Stomach smooth muscle (tissue), 2 donors: ENCODE results near the gene ZFP3.
A peak's percentile ranks its signal among the peaks of the same experiment; 100 is the strongest.
"Not testable (repeated sequence)": the region's sequence is repeated elsewhere in the genome, so short reads cannot be mapped to it uniquely, and the experiment has no call there.

Source experiments
- H3K27ac ChIP-seq: one replicate; pipeline ENCODE4 v1.7.0; 2013; ENCODE audit warnings: mild to moderate bottlenecking, low read length, inconsistent platforms
- H3K27me3 ChIP-seq, 2 donors: one replicate each; pipeline ENCODE4 v1.7.0; 2013; ENCODE audit warnings: low read length in 2 of 2; ENCODE audit not compliant: insufficient read depth in 2 of 2, control insufficient read depth in 1 of 2
- H3K36me3 ChIP-seq, 2 donors: one replicate each; pipeline ENCODE4 v1.7.0; 2013; ENCODE audit warnings: low read length in 2 of 2; ENCODE audit not compliant: control insufficient read depth in 2 of 2, insufficient read depth in 2 of 2
- H3K4me1 ChIP-seq: one replicate; pipeline ENCODE4 v1.7.0; 2013; ENCODE audit warnings: low read length; ENCODE audit not compliant: control insufficient read depth, insufficient read depth
- H3K4me3 ChIP-seq, 2 donors: one replicate each; pipeline ENCODE4 v1.7.0; 2013; ENCODE audit warnings: low read length in 2 of 2
- H3K9ac ChIP-seq, 2 donors: one replicate each; pipeline ENCODE4 v1.7.0; 2013; ENCODE audit warnings: low read length in 2 of 2, mild to moderate bottlenecking in 1 of 2
- H3K9me3 ChIP-seq, 2 donors: one replicate each; pipeline ENCODE4 v1.7.0; 2013; ENCODE audit warnings: low read length in 2 of 2; ENCODE audit not compliant: control insufficient read depth in 2 of 2
- donor health status: healthy.
- donor health status: Pancreatic carcinoma.

ZFP3 gene

DNA sequence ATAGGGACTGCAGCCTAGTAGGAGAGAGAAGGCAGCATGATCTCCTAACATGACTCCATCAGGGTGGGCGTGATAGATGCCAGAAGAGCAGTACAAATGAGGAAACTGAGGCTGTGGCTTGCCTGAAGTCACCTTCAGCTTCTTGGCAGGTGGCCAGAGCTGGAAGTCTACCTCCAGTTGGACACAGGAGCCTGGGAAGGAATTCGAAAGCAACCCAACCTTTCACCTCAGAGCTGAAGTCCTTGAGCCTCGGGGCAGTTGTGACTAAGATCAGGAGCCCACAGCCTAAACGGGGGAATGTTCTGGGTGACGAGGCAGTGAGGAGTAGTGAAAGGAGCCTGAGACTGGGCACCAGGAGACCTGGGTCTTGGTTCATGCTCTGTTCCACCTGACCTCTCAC is 33.6 kb upstream of the ZFP3 start:
- H3K27me3 ChIP-seq: no peaks in the 10 kb centered on the region
- no peak overlapping the region for H3K27ac ChIP-seq
- H3K9ac ChIP-seq: no peak overlapping the region
- no peaks in the 10 kb centered on the region for H3K36me3 ChIP-seq
- no peak overlapping the region for H3K4me3 ChIP-seq
- H3K4me1 ChIP-seq: peaks cover 5% of the 10 kb centered on the region
- no peaks in the 10 kb centered on the region for H3K9me3 ChIP-seq

- no peak overlapping the region for H3K9ac ChIP-seq
- no peak overlapping the region for H3K27ac ChIP-seq
- no peaks in the 10 kb centered on the region for H3K27me3 ChIP-seq
- H3K4me3 ChIP-seq: no peak overlapping the region
- no peaks in the 10 kb centered on the region for H3K36me3 ChIP-seq
- H3K4me1 ChIP-seq: peaks cover 12% of the 10 kb centered on the region
- no peaks in the 10 kb centered on the region for H3K9me3 ChIP-seq
These were observed 32.8 kb upstream of the ZFP3 start for GRCh38 chr17:5045496-5045895.

DNA sequence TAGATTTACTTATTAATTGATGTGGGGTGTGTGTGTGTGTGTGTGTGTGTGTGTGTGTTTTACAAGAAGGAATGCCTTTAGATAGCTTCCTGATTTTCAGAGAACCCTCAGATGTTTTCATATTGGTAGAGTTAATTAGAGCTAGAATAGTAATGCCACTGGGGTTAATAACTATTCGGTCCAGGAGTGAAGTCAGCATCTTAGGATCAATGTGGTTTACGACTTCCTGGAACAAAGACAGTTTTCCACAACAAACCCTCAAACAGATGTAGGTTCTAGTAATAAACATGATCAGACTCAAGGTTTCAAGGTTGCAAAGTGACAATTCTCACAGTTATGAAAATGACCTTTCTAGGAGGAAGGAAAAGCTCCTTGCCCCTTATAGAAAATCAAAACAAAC is 30.8 kb upstream of the ZFP3 start:
- no peak overlapping the region for H3K4me3 ChIP-seq
- H3K27ac ChIP-seq: no peak overlapping the region
- no peaks in the 10 kb centered on the region for H3K27me3 ChIP-seq
- H3K36me3 ChIP-seq: no peaks in the 10 kb centered on the region
- no peak overlapping the region for H3K9ac ChIP-seq
- H3K9me3 ChIP-seq: no peaks in the 10 kb centered on the region
- peaks cover 12% of the 10 kb centered on the region for H3K4me1 ChIP-seq

- Histone ChIP-seq H3K9me3 (no peaks in the 10 kb centered on the region), H3K27ac (peak overlapping the region; percentile 82), H3K4me3 (no peak overlapping the region), H3K4me1 (peaks cover 12% of the 10 kb centered on the region), H3K27me3 (no peaks in the 10 kb centered on the region), H3K36me3 (no peaks in the 10 kb centered on the region), H3K9ac (peak overlapping the region; percentile 31 to 71)
These were observed 28.9 kb upstream of the ZFP3 start for GRCh38 chr17:5049314-5049841.

DNA sequence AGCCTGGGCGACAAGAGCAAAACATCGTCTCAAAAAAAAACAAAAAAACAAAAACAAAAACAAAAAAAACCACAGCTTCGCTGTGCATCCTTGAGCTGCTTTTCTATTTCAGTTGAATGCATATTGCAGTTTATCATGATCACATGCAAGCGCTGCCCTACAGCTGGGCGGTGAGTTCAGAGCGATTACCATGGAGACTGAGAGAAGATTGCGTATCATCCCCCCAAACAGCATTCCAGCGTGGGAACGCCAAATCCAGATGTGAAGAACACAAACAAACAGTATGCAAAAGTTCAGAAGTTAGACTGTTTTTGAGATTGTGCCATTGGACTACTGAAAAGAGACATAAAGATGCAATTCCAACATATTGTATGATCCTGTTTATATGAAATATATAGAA is 28.0 kb upstream of the ZFP3 start:
- H3K27me3 ChIP-seq: no peaks in the 10 kb centered on the region
- H3K4me3 ChIP-seq: no peak overlapping the region
- H3K27ac ChIP-seq: peak overlapping the region; percentile 82
- peaks cover 12% of the 10 kb centered on the region for H3K4me1 ChIP-seq
- H3K9me3 ChIP-seq: no peaks in the 10 kb centered on the region
- H3K9ac ChIP-seq: no peak overlapping the region
- no peaks in the 10 kb centered on the region for H3K36me3 ChIP-seq

- H3K27me3 ChIP-seq: no peaks in the 10 kb centered on the region
- H3K27ac ChIP-seq: no peak overlapping the region
- H3K36me3 ChIP-seq: no peaks in the 10 kb centered on the region
- H3K4me1 ChIP-seq: no peaks in the 10 kb centered on the region
- no peak overlapping the region for H3K9ac ChIP-seq
- no peak overlapping the region for H3K4me3 ChIP-seq
- no peaks in the 10 kb centered on the region for H3K9me3 ChIP-seq
These were observed 22.7 kb upstream of the ZFP3 start for GRCh38 chr17:5055543-5055942.

- Histone ChIP-seq H3K36me3 (no peaks in the 10 kb centered on the region), H3K9ac (no peak overlapping the region), H3K4me3 (no peak overlapping the region), H3K27me3 (no peaks in the 10 kb centered on the region), H3K9me3 (no peaks in the 10 kb centered on the region), H3K27ac (no peak overlapping the region), H3K4me1 (no peaks in the 10 kb centered on the region)
These were observed 13.0 kb upstream of the ZFP3 start for GRCh38 chr17:5065227-5065744.

DNA sequence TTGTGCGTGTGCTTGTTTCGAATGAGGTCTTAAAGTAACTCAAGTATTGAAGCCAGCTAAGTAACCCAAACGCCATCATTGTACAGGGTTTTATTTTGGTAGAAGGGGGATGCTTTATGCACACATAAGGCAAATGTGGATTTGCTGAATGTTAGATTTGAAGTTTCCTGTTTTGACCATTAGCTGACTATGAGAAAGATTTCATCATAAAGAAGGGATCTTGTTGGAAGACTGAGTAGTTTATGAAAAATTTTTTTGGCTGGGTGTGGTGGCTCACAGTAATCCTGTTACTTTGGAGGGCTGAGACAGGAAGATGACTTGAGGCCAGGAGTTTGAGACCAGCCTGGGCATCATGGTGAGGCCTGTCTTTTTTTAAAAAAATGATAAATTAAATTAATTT is 10.0 kb upstream of the ZFP3 start:
- no peaks in the 10 kb centered on the region for H3K4me1 ChIP-seq
- H3K27ac ChIP-seq: no peak overlapping the region
- no peaks in the 10 kb centered on the region for H3K9me3 ChIP-seq
- no peaks in the 10 kb centered on the region for H3K36me3 ChIP-seq
- H3K27me3 ChIP-seq: no peaks in the 10 kb centered on the region
- H3K9ac ChIP-seq: no peak overlapping the region
- H3K4me3 ChIP-seq: no peak overlapping the region

DNA sequence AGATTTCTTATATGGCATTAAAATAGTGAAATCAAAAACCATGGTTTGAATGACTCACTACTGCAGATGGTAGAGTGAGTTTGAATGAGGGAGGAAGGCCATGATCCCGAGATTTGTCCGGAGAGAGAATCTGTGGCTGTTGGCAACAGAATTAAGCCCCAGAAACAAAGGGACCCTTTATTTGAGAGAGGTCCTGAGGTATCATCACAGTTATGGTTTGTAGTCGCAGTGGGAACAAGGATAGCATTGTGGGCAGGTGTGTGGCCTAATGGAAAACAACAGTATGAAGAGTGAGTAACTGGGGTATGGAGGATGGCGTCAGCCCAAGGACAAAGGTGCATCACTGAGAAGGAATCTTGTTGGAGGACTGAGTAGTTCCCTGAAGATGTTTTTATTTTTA is 8.5 kb upstream of the ZFP3 start:
- no peaks in the 10 kb centered on the region for H3K4me1 ChIP-seq
- H3K4me3 ChIP-seq: no peak overlapping the region
- H3K9ac ChIP-seq: no peak overlapping the region
- no peak overlapping the region for H3K27ac ChIP-seq
- H3K9me3 ChIP-seq: no peaks in the 10 kb centered on the region
- H3K27me3 ChIP-seq: no peaks in the 10 kb centered on the region
- H3K36me3 ChIP-seq: no peaks in the 10 kb centered on the region

GRCh38 chr17:5075472-5075871 is 2.8 kb upstream of the ZFP3 start:
- peaks cover 17% of the 10 kb centered on the region for H3K4me1 ChIP-seq
- H3K27me3 ChIP-seq, H3K9ac ChIP-seq, H3K9me3 ChIP-seq, H3K36me3 ChIP-seq, H3K4me3 ChIP-seq, H3K27ac ChIP-seq: not testable (repeated sequence)

- peaks cover 17% of the 10 kb centered on the region for H3K4me1 ChIP-seq
- not testable (repeated sequence) for H3K9me3 ChIP-seq, H3K36me3 ChIP-seq, H3K27me3 ChIP-seq
- peak overlapping the region; percentile 80 for H3K27ac ChIP-seq
- H3K9ac ChIP-seq: peak overlapping the region in 1 of 2 donors; percentile 88
- peak overlapping the region; percentile 92 to 95 for H3K4me3 ChIP-seq
These were observed 992 bp upstream of the ZFP3 start for GRCh38 chr17:5077275-5077674.
